ENCODE results near the gene EIF4E3. TPM values are rescaled to one million over a fixed set of nuclear protein-coding genes. Genes with fewer than 3 reads are reported as not detected.

EIF4E3 gene
- total RNA-seq, result 2.8 and 5.6 TPM in 2 replicates

DNA sequence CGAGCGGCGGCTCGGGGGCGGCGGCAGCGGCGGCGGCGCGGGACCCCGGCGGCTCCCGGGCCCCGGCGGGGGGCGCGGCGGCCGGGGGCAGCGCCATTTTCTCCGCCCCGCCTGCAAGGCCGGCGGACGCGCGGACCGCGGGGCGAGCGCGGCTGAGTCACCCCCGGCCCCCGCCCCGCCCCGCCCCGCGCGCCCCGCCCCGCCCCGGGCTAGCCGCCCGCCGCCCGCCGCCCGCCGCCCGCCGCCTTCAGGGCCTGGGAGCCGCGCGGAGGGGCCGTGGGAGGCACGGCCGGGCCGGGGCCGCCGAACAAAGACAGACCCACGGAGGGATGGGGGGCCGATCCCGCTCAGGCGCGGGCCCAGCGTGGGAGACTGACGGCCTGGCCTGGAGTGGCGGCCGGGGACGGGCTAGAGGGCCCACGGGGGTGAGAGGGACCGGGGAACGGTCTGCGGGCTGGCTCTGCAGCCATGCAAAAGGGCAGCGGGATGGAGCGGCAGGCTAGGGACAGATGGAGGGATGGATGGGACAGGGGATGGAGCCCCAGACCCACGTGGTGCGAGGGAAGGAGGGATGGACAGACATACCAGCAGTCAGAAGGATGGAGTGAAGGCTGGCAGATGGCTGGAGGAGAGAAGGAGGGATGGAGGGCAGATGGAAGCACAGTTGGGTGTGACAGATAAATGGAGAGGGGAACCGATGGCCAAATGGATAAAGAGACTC lies at the start of gene EIF4E3:
Gene EIF4E3 (minus strand): TSS at position 132 of the 721 bp plus-strand sequence. CDS start 35 bp downstream, at position 97.

GRCh38 chr3:71753701-71754609 lies 28.8 kb upstream of the EIF4E3 start, which contains the start of gene GPR27:
Gene GPR27, plus strand, starts transcription at chr3:71753855. Its CDS starts 195 bp downstream, at chr3:71754050.

Other genes starting within 250 kb of the EIF4E3 start
- 24.0 and 34.9 TPM in 2 replicates for gene FOXP1, start 141.7 kb downstream of the EIF4E3 start, total RNA-seq
- 0.06 and 0.54 TPM in 2 replicates for gene GPR27, start 28.5 kb upstream of the EIF4E3 start, total RNA-seq
- not detected in 2 replicates for gene PROK2, start 59.7 kb upstream of the EIF4E3 start, total RNA-seq